GM12878 (cell line): Measurements from ENCODE around the gene ART4. TPM values are rescaled to one million over a fixed set of nuclear protein-coding genes. Genes with fewer than 3 reads are reported as not detected.

ENCODE experiments used
- ATAC-seq: fragments of 200-7000 bp; cut with Tn5 transposase; 3 replicates; pipeline ENCODE4 v1.9.1; 2020; ENCODE audit warnings: mild to moderate bottlenecking, moderate library complexity
- BruUV-seq: library from RNA; stranded (reverse); fragments of 400-500 nt; replicated peaks from 2 replicates; lab custom pipeline; 2021; lab: Mats Ljungman, UMichigan
- CTCF ChIA-PET: fragments of 300-600 bp; sonication (Branson Sonifier 250); formaldehyde crosslinking; extraction: SDS; loops from one replicate; lab custom pipeline; 2021; ENCODE audit warnings: inconsistent platforms; lab: Yijun Ruan, JAX
- POLR2A ChIA-PET: fragments of 350-600 bp; formaldehyde crosslinking; extraction: SDS; loops from one replicate; lab custom pipeline; 2021; ENCODE audit warnings: inconsistent platforms; lab: Charles Lee
- RAD21 ChIA-PET: fragments of 300-600 bp; sonication (Branson Sonifier 250); formaldehyde crosslinking; loops from one replicate; lab custom pipeline; 2023; ENCODE audit warnings: antibody characterized with exemption; ENCODE audit not compliant: unreplicated experiment; lab: Charles Lee
- SMC1A ChIA-PET: fragments of 300-600 bp; sonication (Branson Sonifier 250); formaldehyde crosslinking; loops from one replicate; lab custom pipeline; 2023; ENCODE audit not compliant: unreplicated experiment, uncharacterized antibody; lab: Charles Lee
- DNase-seq: peaks from one replicate; pipeline ENCODE4 v3.0.0-alpha.2; 2011; ENCODE audit warnings: low read depth, low spot score
- FAIRE-seq: peaks from 3 replicates; lab custom pipeline; 2011; peaks lifted over from hg19 to GRCh38; lab: Jason Lieb, UNC
- H2AFZ ChIP-seq: 2 replicates; pipeline ENCODE4 v1.6.0; 2011; ENCODE audit warnings: low read depth, low read length, control low read depth; ENCODE audit not compliant: control insufficient read depth
- H3K27ac ChIP-seq: 2 replicates; pipeline ENCODE4 v1.5.1; 2011; ENCODE audit warnings: control low read depth; ENCODE audit not compliant: control insufficient read depth, insufficient read depth
- H3K27me3 ChIP-seq, 2 experiments: replicated peaks in 1 of 2; 2 replicates each; pipeline versions ENCODE4 v1.6.0 to v1.6.1; 2011; ENCODE audit warnings: low read length in 1 of 2; ENCODE audit not compliant: control insufficient read depth in 2 of 2, insufficient read depth in 2 of 2
- H3K36me3 ChIP-seq, 2 experiments: 2 replicates each; pipeline ENCODE4 v1.5.1; 2011; ENCODE audit warnings: low read length in 1 of 2; ENCODE audit not compliant: control insufficient read depth in 2 of 2, insufficient read depth in 2 of 2
- H3K4me1 ChIP-seq: 2 replicates; pipeline ENCODE4 v1.6.1; 2011; ENCODE audit warnings: mild to moderate bottlenecking, low read length, moderate library complexity, mixed read lengths; ENCODE audit not compliant: control insufficient read depth, insufficient read depth
- H3K4me2 ChIP-seq: 2 replicates; pipeline ENCODE4 v1.6.0; 2011; ENCODE audit warnings: control low read depth; ENCODE audit not compliant: control insufficient read depth, insufficient read depth
- H3K4me3 ChIP-seq: fragments of 200-600 bp; sonication (generic); 2 replicates; pipeline ENCODE4 v1.5.1; 2016
- H3K79me2 ChIP-seq: 2 replicates; pipeline ENCODE4 v1.6.0; 2011; ENCODE audit warnings: low read length; ENCODE audit not compliant: control insufficient read depth, insufficient read depth
- H3K9ac ChIP-seq: 2 replicates; pipeline ENCODE4 v1.8.0; 2011; ENCODE audit warnings: low read length, control low read depth, mixed read lengths; ENCODE audit not compliant: control insufficient read depth, insufficient read depth
- H3K9me3 ChIP-seq: replicated peaks from 3 replicates; pipeline ENCODE4 v1.5.1; 2011; ENCODE audit warnings: mild to moderate bottlenecking, low read length; ENCODE audit not compliant: control insufficient read depth, insufficient read depth
- H4K20me1 ChIP-seq: 2 replicates; pipeline ENCODE4 v1.6.0; 2011; ENCODE audit not compliant: control insufficient read depth, insufficient read depth
- BCL3 ChIP-seq: IDR thresholded peaks from 2 replicates; pipeline ENCODE4 v1.6.1; 2011; ENCODE audit warnings: borderline replicate concordance, low read depth, mild to moderate bottlenecking, moderate library complexity, low read length; ENCODE audit not compliant: insufficient read depth, poor library complexity, severe bottlenecking
- BMI1 ChIP-seq: fragments of 450-650 bp; IDR thresholded peaks from 2 replicates; pipeline ENCODE4 v1.6.1; 2016; ENCODE audit warnings: mild to moderate bottlenecking, moderate library complexity, borderline replicate concordance
- ETV6 ChIP-seq, 2 experiments: fragments of 450-650 bp in 1 of 2; IDR thresholded peaks in 1 of 2; conservative IDR thresholded peaks in 1 of 2; 2 replicates each; pipeline ENCODE4 v1.6.1; 2014; ENCODE audit warnings: antibody characterized with exemption in 1 of 2, borderline replicate concordance in 1 of 2, low read depth in 1 of 2, mild to moderate bottlenecking in 1 of 2, moderate library complexity in 1 of 2
- EZH2 ChIP-seq: IDR thresholded peaks from 2 replicates; pipeline ENCODE4 v1.6.1; 2012; ENCODE audit warnings: low read depth, mild to moderate bottlenecking, control low read depth, inconsistent platforms, low read length, borderline replicate concordance; ENCODE audit not compliant: control insufficient read depth
- IRF4 ChIP-seq: IDR thresholded peaks from 2 replicates; pipeline ENCODE4 v1.6.1; 2011; ENCODE audit warnings: low read depth, low read length
- KAT2A ChIP-seq: conservative IDR thresholded peaks from 2 replicates; pipeline ENCODE4 v1.6.1; 2011; ENCODE audit warnings: low read depth, low read length; ENCODE audit not compliant: control insufficient read depth
- MAX ChIP-seq: IDR thresholded peaks from 2 replicates; pipeline ENCODE4 v1.6.1; 2012; ENCODE audit warnings: low read depth, low read length, improper control_type of control experiment
- MTA3 ChIP-seq: IDR thresholded peaks from 2 replicates; pipeline ENCODE4 v1.6.1; 2012; ENCODE audit warnings: low read length, inconsistent platforms, borderline replicate concordance
- NR2C1 ChIP-seq: fragments of 450-650 bp; IDR thresholded peaks from 2 replicates; pipeline ENCODE4 v1.6.1; 2017; ENCODE audit warnings: antibody characterized with exemption, mild to moderate bottlenecking, moderate library complexity
- NRF1 ChIP-seq: conservative IDR thresholded peaks from 2 replicates; pipeline ENCODE4 v1.6.1; 2011; ENCODE audit warnings: mild to moderate bottlenecking, low read depth, low read length, improper control_type of control experiment
- RB1 ChIP-seq: fragments of 450-650 bp; formaldehyde crosslinking; IDR thresholded peaks from 2 replicates; pipeline ENCODE4 v1.6.1; 2017; ENCODE audit warnings: mild to moderate bottlenecking, borderline replicate concordance
- RELB ChIP-seq: fragments of 450-650 bp; IDR thresholded peaks from 2 replicates; pipeline ENCODE4 v1.6.1; 2017; ENCODE audit warnings: low read depth, mild to moderate bottlenecking, moderate library complexity
- RFX5 ChIP-seq: IDR thresholded peaks from 2 replicates; pipeline ENCODE4 v1.6.1; 2011; ENCODE audit warnings: low read depth, low read length, improper control_type of control experiment
- SMC3 ChIP-seq: IDR thresholded peaks from 2 replicates; pipeline ENCODE4 v1.6.1; 2011; ENCODE audit warnings: low read length, improper control_type of control experiment, borderline replicate concordance
- ZNF622 ChIP-seq: fragments of 450-650 bp; IDR thresholded peaks from 2 replicates; pipeline ENCODE4 v1.6.1; 2017; ENCODE audit warnings: mild to moderate bottlenecking, inconsistent platforms
- ZSCAN29 ChIP-seq: fragments of 450-650 bp; IDR thresholded peaks from 2 replicates; pipeline ENCODE4 v1.6.1; 2017; ENCODE audit warnings: mild to moderate bottlenecking, moderate library complexity
- in situ Hi-C: fragments of 300-500 bp; cut with MboI; formaldehyde crosslinking; loops from 9 replicates; pipeline ENCODE4 v1.14.3; 2018; ENCODE audit warnings: mixed read lengths
- intact Hi-C: fragments of 100-400 bp; cut with micrococcal nuclease; formaldehyde crosslinking; loops from one replicate; pipeline ENCODE4 v1.14.2; 2022; ENCODE audit not compliant: unreplicated experiment
- polyA plus RNA-seq, 11 experiments: library from polyadenylated mRNA; depleted of rRNA in 4 of 11; unstranded in 6 of 11; stranded (reverse) in 5 of 11; fragments of >200 nt; fragmentation: Nextera tagmentation in 4 of 11; fragmentation: Illumina TruSeq in 1 of 11; extraction: Ambion mirVana in 4 of 11; extraction: Trizol in 1 of 11; gene quantifications; 1 replicate in 1 of 11; 2 replicates in 10 of 11; pipeline versions ENCODE4 v1.2.1 to v1.2.3, GENCODE V29; 2011 to 2016; ENCODE audit warnings: inconsistent platforms in 2 of 11, missing spikeins in 2 of 11, low read depth in 1 of 11
- total RNA-seq, 4 experiments: library from RNA; depleted of rRNA in 3 of 4; stranded (reverse); fragments of >200 nt in 3 of 4; fragmentation: Illumina TruSeq in 1 of 4; extraction: Trizol in 1 of 4; gene quantifications; 2 replicates each; pipeline versions ENCODE4 v1.2.1 to v1.2.3, GENCODE V29; 2013 to 2021

Gene ART4
- total and polyA plus RNA-seq, 10 of the 15 experiments (the other 5 are each of a cell fraction or from before 2014, with no cell fraction given) = 0.02 TPM; not detected in 9

GRCh38 chr12:14845350-14845750, 2.0 kb upstream of the ART4 start (continued):
- TF ChIP-seq SMC3 (peak; percentile 91), RELB (no peak), RB1 (0 out of 2 replicates have a peak, but pooled peaks have one; percentile 21)

- Histone ChIP-seq H3K4me1 (no peaks in the 10 kb centered on the region), H3K4me3 (no peak overlapping the region), H3K79me2 (no peaks in the 10 kb centered on the region), H3K27me3 (no peaks in the 10 kb centered on the region; a peak in 1 of 4 replicates), H3K27ac (no peak overlapping the region), H3K9me3 (no peaks in the 10 kb centered on the region), H3K4me2 (no peak overlapping the region)
- ChIA-PET SMC1A (interaction anchor here (0.8 to 15.6 kb wide), 6 partner anchors 11 to 152 kb away, joined by 3 to 242 read pairs (median 4); no protein-coding TSS in a partner anchor), POLR2A (no interaction called here)
- no peak for DNase-seq
- TF ChIP-seq BMI1 = no peak
- TF ChIP-seq NRF1 = no peak
- no peak for TF ChIP-seq EZH2
- no peak for TF ChIP-seq RFX5
- no peak for TF ChIP-seq KAT2A
- no peak for TF ChIP-seq MTA3
- no peak for TF ChIP-seq MAX
- TF ChIP-seq SMC3 = no peak
- no peak for TF ChIP-seq ZSCAN29
- TF ChIP-seq IRF4 = no peak
- no peak for TF ChIP-seq ETV6 (conservative IDR thresholded peaks at IDR 0.05 in 1 of 2, IDR thresholded peaks at IDR 0.05 in 1 of 2; ENCODE audit: borderline replicate concordance in 1 of 2, low read depth in 1 of 2)
- TF ChIP-seq BCL3 = no peak
- no peak for TF ChIP-seq NR2C1
- no peak for TF ChIP-seq ZNF622
- TF ChIP-seq, all 136 proteins: peak for 0
- ATAC-seq (no peak), FAIRE-seq (no peak)
- Histone ChIP-seq H2AFZ (no peak overlapping the region), H4K20me1 (no peaks in the 10 kb centered on the region), H3K36me3 (no peaks in the 10 kb centered on the region), H3K9ac (no peak overlapping the region)
- in situ Hi-C loops = no loop called here
- intact Hi-C loops = loop anchor here (2.0 to 5.0 kb wide), 2 partner anchors 122 to 378 kb away; partner anchors contain the start of gene RERG
- ChIA-PET RAD21 (interaction anchor here (0.6 to 1.6 kb wide), 4 partner anchors 48 to 167 kb away, joined by 3 to 6 read pairs (median 3); no protein-coding TSS in a partner anchor), CTCF (interaction anchor here (1.0 to 9.9 kb wide), 5 partner anchors 10 to 151 kb away, joined by 3 to 104 read pairs (median 6); no protein-coding TSS in a partner anchor)
- BruUV-seq = no TSS peak
Observed at GRCh38 chr12:14844401-14844800, 1.1 kb upstream of the ART4 start.
